ENCODE data around the gene ANAPC1. TPM values are rescaled to one million over a fixed set of nuclear protein-coding genes. Genes with fewer than 3 reads are reported as not detected.
"Not testable (repeated sequence)": the region's sequence is repeated elsewhere in the genome, so short reads cannot be mapped to it uniquely, and the experiment has no call there.

ANAPC1 gene
- total RNA-seq, 2 experiments from 2014 or later = 137 to 149 TPM

DNA sequence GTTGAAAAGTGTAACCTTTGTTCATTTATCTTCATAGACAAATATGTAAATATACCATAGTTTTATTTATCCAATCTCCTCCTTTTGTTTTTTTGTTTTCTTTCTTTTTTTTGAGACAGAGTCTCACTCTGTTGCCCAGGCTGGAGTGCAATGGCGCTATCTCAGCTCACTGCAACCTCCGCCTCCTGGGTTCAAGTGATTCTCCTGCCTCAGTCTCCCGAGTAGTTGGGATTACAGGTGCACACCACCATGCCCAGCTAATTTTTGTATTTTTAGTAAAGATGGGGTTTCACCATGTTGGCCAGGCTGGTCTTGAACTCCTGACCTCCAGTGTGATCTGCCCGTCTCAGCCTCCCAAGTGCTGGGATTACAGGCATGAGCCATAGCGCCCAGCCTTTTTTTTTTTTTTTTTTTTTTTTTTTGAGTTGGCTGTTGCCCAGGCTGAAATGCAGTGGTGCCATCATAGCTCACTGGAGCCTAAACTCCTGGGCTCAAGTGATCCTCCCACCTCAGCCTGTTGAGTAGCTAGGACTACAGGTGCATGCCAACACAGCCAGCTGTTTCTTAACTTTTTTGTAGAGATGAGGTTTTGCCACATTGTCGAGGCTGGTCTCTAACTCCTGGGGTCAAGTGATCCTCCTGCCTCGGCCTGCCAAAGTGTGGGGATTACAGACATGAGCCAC lies 27.4 kb upstream of the ANAPC1 start:
- not testable (repeated sequence) for H3K27ac Mint-ChIP-seq, H3K36me3 Mint-ChIP-seq, H3K4me3 Mint-ChIP-seq, H3K9me3 Mint-ChIP-seq, H3K4me1 Mint-ChIP-seq, H3K27me3 Mint-ChIP-seq, DNase-seq

DNA sequence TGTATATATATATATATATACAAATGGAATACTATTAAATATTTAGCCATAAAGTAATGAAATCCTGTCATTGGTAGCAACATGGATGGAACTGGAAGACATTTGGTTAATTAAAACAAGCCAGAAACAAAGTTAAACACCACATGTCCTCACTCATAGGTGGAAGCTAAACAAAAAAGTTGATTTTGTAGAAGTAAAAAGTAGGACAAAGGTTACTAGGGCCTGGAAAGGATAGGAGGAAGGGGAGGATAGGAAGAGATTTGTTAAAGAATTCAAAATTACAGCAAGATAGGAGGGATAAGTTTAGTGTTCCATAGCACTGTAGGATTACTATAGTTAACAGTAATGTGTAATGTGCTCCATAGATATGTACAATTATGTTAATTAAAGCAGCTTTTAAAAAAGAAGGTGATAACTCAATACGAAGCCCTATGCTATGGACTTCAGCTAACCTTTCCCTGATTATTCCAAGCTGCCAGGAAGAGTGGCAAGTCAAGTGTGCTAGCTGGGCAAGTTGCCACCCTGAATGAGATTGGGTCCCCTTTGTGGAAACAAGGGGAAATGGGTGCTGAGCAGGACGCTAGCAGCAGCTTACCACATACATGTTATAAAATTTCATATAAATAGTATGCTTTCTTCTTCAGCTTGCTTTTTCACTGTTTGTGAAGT lies 26.8 kb upstream of the ANAPC1 start:
- H3K4me1 Mint-ChIP-seq = peaks cover 11% of the 10 kb centered on the region
- H3K4me3 Mint-ChIP-seq = no peak overlapping the region
- H3K36me3 Mint-ChIP-seq = no peaks in the 10 kb centered on the region
- H3K9me3 Mint-ChIP-seq = no peaks in the 10 kb centered on the region
- no peaks in the 10 kb centered on the region for H3K27me3 Mint-ChIP-seq
- H3K27ac Mint-ChIP-seq = no peak overlapping the region
- DNase-seq = no peak

DNA sequence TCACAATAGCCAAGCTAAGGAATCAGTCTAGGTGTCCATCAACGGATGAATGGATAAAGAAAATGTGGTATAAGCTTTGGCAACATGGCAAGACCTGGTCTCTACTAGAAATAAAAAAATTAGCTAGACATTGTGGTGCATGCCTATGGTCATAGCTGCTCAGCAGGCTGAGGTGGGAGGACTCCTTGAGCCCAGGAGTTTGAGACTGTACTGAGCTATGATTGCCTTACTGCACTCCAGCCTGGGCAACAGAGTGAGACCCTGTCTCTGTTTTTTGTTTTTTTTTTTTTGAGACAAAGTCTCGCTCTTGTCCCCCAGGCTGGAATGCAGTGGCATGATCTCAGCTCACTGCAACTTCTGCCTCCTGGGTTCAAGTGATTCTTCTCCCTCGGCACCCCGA lies 26.0 kb upstream of the ANAPC1 start:
- DNase-seq, H3K27me3 Mint-ChIP-seq, H3K9me3 Mint-ChIP-seq, H3K36me3 Mint-ChIP-seq, H3K27ac Mint-ChIP-seq, H3K4me3 Mint-ChIP-seq: not testable (repeated sequence)
- H3K4me1 Mint-ChIP-seq = peaks cover 12% of the 10 kb centered on the region

DNA sequence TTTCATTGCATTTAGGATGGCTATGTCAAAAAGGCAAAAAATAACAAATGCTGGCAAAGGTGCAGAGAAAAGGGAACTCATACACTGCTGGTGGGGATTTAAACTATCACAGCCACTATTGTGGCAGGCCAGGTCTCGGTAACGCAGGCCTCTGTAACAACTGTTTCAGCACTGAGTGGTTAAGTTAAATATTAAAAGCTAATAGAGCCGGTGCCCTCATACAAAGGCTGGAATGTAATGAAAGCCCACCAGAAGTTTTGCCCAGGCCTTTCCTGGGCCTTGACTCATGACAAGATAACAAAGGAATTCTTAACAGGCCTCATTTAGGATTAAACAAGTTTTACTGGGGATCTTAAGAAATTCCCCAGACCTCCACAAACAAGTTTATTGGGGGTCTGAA lies 25.1 kb upstream of the ANAPC1 start:
- Mint-ChIP-seq H3K27me3 (no peaks in the 10 kb centered on the region), H3K9me3 (no peaks in the 10 kb centered on the region)
- DNase-seq = no peak

DNA sequence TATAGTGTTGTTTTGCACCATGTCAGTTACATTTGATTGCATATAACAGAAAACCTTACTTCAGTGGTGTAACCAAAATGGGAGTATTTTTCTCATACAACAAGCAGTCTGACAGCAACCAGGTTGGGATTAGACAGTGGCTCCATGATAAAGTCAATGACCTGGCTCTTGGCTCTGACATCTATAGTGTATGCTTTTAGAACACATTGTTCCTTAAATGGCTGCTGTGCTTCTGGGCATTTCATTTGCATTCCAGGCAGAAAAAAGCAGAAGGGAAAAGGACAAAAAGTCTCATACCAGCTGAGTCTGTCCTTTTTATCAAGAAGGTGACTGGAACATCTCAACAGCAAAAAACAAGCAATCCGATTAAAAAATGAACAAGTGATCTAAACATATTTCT lies 24.6 kb upstream of the ANAPC1 start:
- H3K9me3 Mint-ChIP-seq = no peaks in the 10 kb centered on the region
- H3K4me1 Mint-ChIP-seq = peaks cover 12% of the 10 kb centered on the region
- no peaks in the 10 kb centered on the region for H3K36me3 Mint-ChIP-seq
- H3K4me3 Mint-ChIP-seq = no peak overlapping the region
- H3K27ac Mint-ChIP-seq = no peak overlapping the region
- no peaks in the 10 kb centered on the region for H3K27me3 Mint-ChIP-seq
- no peak for DNase-seq

More for the DNA sequence above, 25.1 kb upstream of the ANAPC1 start:
- Mint-ChIP-seq H3K36me3 (no peaks in the 10 kb centered on the region), H3K27ac (no peak overlapping the region), H3K4me3 (no peak overlapping the region), H3K4me1 (peaks cover 12% of the 10 kb centered on the region)

DNA sequence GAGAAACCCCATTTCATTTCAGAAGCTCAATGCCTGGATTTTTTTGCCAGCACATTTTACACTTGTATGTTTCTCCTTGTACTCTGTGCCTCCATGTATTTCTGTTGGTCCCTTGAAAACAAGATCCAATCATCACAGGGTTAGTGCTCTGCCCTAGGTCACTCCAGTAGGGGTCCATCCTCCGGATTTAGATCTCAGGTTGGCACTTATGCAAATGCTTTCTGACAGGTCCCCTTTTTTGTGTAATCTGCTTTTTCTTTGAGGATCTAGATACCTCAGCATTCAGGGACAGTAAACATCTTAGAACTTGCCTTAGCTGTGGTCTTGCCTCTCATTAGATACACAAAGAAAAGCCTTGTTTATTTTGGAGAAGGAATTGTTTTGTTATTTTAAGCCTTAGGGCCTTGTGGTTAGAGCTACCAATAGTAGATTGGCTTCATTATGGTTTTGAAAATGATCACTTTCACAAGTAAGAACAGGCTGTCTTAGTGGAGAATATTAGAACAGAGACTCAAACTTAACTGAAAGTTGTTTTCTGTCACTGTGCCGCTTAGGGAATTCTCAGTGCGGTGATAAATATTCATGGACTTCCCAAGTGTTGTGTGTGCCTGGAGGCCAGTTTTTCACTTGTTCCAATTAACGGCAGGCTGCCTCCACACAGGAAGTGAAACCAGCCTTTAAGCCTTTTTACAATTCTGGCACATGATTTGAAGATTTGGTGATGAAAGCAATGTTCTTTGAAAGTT lies 22.2 kb upstream of the ANAPC1 start:
- Mint-ChIP-seq H3K27me3 (peaks cover 10% of the 10 kb centered on the region), H3K27ac (no peak overlapping the region), H3K4me1 (peaks cover 12% of the 10 kb centered on the region), H3K4me3 (no peak overlapping the region), H3K9me3 (no peaks in the 10 kb centered on the region), H3K36me3 (no peaks in the 10 kb centered on the region)
- no peak for DNase-seq

DNA sequence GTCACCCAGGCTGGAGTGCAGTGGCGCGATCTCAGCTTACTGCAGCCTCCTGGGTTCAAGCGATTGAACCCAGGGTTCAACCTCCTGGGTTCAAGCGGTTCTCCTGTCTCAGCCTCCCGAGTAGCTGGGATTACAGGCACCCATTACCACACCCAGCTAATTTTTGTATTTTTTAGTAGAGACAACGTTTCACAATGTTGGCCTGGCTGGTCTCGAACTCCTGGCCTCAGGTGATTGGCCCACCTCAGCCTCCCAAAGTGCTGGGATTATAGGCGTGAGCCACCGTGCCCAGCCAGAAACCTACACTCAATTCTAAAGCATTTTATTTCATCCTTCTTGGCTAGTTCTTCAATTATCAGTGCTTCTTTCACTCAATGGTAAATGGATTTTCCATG lies 21.5 kb upstream of the ANAPC1 start:
- peaks cover 16% of the 10 kb centered on the region for H3K4me1 Mint-ChIP-seq
- not testable (repeated sequence) for H3K27ac Mint-ChIP-seq, DNase-seq, H3K4me3 Mint-ChIP-seq, H3K9me3 Mint-ChIP-seq, H3K36me3 Mint-ChIP-seq
- H3K27me3 Mint-ChIP-seq = peaks cover 17% of the 10 kb centered on the region

DNA sequence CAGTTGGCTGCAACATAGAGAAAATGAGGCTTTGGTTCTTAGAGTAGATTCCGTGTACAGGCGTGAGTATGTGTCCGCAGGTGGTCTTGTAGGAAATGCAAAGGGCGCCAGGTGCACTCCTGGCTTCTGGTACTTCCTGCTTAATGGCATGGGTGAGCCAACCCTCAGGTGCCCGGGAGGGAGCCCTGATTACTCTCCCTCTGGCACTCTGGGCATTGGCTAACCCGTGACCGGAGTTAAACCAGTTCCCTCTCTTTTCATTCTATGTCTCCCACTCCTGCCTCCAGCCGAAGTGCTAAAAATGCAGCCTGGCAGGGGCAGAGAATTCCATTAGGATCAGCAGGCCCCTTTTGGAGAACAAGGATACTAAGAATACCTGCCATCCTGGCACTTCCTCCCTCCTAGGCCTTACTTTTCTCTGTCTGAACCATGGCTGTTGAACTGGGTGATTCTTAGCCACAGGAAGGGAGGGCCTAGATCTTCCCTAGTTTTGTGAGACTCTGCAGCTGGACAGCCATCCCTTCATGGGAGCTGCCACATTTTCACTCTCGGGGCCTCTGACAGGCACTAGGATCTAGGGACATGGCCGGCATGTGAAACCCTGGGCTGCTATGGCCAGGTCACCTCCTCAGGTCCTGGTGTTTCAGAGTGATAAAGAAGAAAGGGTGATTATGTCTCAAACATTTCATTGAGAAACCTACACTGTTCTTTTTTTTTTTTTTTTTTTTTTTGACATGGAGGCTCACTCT lies 20.9 kb upstream of the ANAPC1 start:
- peaks cover 16% of the 10 kb centered on the region for H3K4me1 Mint-ChIP-seq
- H3K4me3 Mint-ChIP-seq = no peak overlapping the region
- H3K27me3 Mint-ChIP-seq = peaks cover 23% of the 10 kb centered on the region
- no peaks in the 10 kb centered on the region for H3K9me3 Mint-ChIP-seq
- DNase-seq = no peak
- no peak overlapping the region for H3K27ac Mint-ChIP-seq
- H3K36me3 Mint-ChIP-seq = no peaks in the 10 kb centered on the region

DNA sequence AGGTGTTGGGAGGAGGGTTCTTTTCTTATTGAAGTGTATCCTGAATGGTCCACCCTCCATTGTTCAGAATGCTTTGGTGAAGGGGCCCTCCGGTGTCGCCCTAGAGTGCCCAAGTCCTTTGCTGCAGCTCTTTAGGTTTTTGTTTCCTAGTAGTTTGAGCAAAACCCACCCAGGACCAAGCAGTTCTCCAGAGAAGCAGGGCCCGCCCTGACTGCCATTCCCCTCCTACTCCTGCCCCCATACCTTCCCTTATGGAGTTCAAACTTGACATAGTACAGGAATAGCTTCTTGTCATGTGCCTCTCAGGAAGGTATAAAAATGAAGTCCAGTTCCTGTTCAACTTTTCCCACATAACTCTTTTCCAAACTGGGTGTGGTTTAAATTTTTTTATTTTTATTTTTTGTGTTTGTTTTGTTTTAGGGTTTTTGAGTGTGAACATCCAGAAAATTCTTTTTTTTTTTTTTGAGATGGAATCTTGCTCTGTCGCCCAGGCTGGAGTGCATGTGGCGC lies 20.0 kb upstream of the ANAPC1 start:
- DNase-seq = no peak
- H3K36me3 Mint-ChIP-seq = no peaks in the 10 kb centered on the region
- H3K27ac Mint-ChIP-seq = no peak overlapping the region
- H3K4me1 Mint-ChIP-seq = peaks cover 20% of the 10 kb centered on the region
- no peak overlapping the region for H3K4me3 Mint-ChIP-seq
- H3K9me3 Mint-ChIP-seq = no peaks in the 10 kb centered on the region
- H3K27me3 Mint-ChIP-seq = peaks cover 32% of the 10 kb centered on the region

DNA sequence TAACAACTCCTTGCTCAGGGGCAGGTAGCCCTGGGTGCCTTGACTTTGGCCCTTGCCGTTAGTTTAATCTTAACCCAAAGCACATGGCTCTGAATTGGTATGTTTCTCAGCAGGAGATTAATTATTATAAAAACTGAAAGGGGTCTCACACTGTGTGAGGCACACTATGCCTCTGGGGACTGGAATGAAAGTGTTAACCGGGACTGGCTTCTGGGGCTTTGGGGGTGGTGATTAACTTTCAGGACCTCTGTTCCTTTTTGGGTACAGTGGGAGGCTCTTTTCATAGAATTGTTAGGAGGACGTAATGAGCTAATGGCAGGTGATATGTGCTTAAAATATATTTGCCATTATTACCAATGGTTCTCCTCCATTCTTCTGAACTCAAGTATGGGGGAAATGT lies 19.5 kb upstream of the ANAPC1 start:
- no peak for DNase-seq
- Mint-ChIP-seq H3K9me3 (no peaks in the 10 kb centered on the region), H3K4me1 (peaks cover 20% of the 10 kb centered on the region), H3K27ac (no peak overlapping the region), H3K27me3 (peaks cover 33% of the 10 kb centered on the region), H3K4me3 (no peak overlapping the region), H3K36me3 (no peaks in the 10 kb centered on the region)

DNA sequence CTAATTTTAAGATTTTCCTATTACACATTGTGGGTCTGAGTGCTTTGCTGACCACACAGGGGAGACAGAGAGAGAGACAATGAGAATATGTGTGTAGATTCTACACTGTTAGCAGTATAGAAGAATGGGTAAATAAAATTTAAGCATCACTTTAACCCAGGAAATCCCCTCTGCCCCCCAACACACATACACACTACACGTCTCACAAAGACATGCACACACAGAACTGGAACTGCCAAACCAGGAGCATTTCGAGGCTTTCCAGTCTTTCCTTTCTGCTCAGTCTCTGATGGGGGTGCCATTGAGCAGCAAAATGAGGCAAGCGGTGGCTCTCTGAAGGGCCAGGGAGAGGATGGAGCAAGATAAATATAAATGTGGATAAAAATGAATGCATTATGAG lies 16.9 kb upstream of the ANAPC1 start:
- H3K27me3 Mint-ChIP-seq = peaks cover 47% of the 10 kb centered on the region
- no peak overlapping the region for H3K4me3 Mint-ChIP-seq
- H3K4me1 Mint-ChIP-seq = peaks cover 14% of the 10 kb centered on the region
- no peaks in the 10 kb centered on the region for H3K36me3 Mint-ChIP-seq
- DNase-seq = no peak
- no peaks in the 10 kb centered on the region for H3K9me3 Mint-ChIP-seq
- no peak overlapping the region for H3K27ac Mint-ChIP-seq

DNA sequence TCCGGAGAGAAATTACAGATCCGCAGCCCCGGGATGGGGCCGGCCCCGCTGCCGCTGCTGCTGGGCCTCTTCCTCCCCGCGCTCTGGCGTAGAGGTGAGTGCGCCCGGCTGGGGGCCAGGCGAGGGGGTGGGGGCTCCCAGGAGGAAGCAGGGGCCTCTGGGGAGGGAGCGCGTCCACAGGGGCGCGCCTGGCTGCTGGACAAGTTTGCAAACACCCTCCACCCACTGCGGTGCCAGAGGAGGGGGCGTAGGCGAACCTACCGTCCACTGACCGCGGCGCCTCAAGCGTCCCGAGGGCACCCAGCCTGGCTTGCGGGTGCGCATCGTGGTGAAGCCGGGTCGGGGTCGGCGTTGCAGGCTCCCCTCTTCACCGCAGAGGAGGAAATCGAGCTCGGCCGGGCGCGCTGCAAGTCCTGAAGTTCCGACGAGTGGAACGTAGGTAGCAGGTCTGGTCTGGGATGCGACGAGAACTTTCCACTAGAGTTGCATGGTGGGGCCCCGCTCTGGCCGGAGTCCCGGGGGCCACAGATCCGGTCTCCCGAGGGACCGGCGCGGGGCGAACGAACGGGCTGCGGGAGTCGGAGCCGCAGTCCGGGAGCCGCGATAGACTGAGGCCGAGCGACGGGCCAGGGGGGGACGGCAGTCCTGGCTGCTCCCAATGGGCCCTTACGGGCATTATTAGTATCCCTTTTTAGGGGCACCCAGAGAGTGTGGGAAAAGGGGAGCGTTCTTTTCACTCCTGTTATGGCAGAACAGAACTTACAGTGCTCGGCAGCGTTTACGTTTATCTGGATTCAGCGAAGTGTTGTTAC lies 14.9 kb upstream of the ANAPC1 start:
- Mint-ChIP-seq H3K4me3 (peak overlapping the region; percentile 40), H3K36me3 (no peaks in the 10 kb centered on the region), H3K4me1 (peaks cover 12% of the 10 kb centered on the region), H3K9me3 (no peaks in the 10 kb centered on the region), H3K27ac (no peak overlapping the region), H3K27me3 (peaks cover 53% of the 10 kb centered on the region)
- peak; percentile 8 for DNase-seq

DNA sequence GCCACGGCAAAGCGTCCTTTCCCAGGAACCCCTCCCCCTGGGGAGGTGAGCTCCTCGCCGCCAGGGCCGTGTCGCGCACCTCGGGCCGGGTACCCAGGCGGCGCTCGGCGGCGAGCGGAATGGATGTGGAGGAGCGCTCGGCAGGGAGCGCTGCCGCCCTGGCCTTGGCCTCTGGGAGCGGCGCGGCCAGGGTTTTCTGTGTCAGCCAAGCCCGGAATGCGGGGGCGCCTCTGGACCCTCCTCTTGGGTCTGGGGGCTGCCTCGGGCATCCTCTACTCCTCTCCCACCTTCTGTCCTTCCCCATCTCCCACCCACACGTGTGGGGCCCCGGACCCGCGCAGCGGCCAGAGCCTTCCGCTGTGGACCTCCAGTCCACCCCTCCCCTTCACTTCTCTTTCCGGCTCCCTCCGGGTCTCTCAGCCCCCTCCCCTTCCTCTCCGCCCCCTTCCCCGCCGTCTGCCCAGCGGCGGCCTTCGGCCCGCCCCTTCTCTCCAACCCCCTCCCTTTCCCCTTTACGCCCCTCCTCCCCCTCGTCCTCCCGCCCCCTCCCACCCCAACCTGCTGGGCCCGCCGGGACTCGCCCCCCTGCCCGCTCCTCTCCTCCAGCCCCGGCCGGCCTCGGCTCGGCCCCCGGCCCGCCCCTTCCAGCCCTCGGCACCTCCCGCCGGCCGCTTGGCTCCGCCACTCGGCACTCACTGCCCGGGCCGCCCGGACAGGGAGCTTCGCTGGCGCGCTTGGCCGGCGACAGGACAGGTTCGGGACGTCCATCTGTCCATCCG lies 14.1 kb upstream of the ANAPC1 start, which contains the start of gene MERTK:
Gene MERTK, plus strand, starts transcription at position 684 of the 779 bp plus-strand sequence. CDS start 129 bp downstream, outside the sequence.
- H3K4me3 Mint-ChIP-seq = peak within 1 kb of the TSS; percentile 80
- H3K4me1 Mint-ChIP-seq = peaks cover 12% of the 10 kb centered on the region
- no peak within 1 kb of the TSS for H3K27ac Mint-ChIP-seq
- no peaks in the 10 kb centered on the region for H3K36me3 Mint-ChIP-seq
- H3K27me3 Mint-ChIP-seq = peaks cover 58% of the 10 kb centered on the region
- no peaks in the 10 kb centered on the region for H3K9me3 Mint-ChIP-seq
- DNase-seq = peak; percentile 70

DNA sequence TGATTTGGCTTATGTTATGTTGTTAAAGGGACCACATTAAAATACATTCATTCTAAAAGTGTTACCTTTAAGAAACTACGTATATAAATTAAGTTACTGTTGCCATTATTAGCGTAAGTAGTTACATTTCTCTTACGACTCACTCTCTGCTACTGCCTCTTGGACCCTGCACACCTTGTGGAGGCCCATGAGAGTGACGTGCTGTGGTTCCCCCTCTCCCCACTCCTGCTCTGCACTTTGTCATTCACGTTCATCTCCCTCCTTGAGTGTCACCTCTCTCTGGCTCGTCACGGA lies 13.6 kb upstream of the ANAPC1 start:
- Mint-ChIP-seq H3K27me3 (peaks cover 55% of the 10 kb centered on the region), H3K4me1 (peaks cover 12% of the 10 kb centered on the region), H3K36me3 (no peaks in the 10 kb centered on the region), H3K27ac (no peak overlapping the region), H3K4me3 (peak overlapping the region; percentile 80), H3K9me3 (no peaks in the 10 kb centered on the region)
- no peak for DNase-seq

Data from activated naive CD8-positive, alpha-beta T cell treated with anti-CD3 and anti-CD28 coated beads for 36 hours (primary cell).